Fibroblast of mammary gland (primary cell): ENCODE data around the gene SFT2D3.

Source experiments
- DNase-seq: peaks from one replicate; pipeline ENCODE4 v3.0.0-alpha.2; 2010; ENCODE audit warnings: low read depth
- H3K4me3 ChIP-seq: 2 replicates; pipeline ENCODE4 v1.5.1; 2011; ENCODE audit warnings: low read depth, mild to moderate bottlenecking, low read length, moderate library complexity; ENCODE audit not compliant: control insufficient read depth
- TF ChIP-seq, protein P1 (sequence below): conservative IDR thresholded peaks from 2 replicates; pipeline ENCODE4 v1.5.1; 2011; ENCODE audit warnings: low read depth, low read length, inconsistent platforms; ENCODE audit not compliant: control insufficient read depth, insufficient read depth

The SFT2D3 gene

DNA sequence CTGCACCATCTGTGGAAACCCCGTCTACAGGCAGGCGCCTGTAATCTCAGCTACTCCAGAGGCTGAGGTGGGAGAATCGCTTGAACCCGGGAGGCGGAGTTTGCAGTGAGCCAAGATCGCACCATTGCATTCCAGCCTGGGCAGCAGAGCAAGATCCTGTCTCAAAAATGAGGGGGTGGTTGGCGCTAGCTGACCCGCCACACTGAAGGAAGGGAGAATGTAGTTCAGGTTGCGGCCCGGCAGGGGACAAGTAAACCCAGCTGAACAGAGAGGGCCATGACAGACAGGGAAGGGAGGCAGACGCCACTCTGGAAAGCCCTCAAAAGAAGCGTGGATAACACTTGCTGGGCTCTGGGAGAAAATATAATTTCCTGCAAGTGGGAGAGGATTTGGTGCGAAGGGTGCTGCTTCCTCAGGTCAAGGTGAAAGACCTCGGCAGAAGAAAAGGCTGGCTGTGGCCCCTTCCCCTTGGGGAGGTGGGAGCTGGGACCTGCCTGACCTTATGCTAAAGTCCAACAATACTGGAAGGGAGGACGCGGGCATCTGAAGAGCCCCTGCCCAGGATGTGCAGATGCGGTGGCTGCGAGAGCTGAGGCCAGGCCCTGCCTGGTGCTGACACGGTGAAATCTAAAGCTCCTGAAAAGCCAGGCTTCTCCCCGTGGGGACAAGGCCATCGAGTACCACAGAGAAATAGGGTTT, 3.7 kb upstream of the SFT2D3 start:
- TF ChIP-seq, protein P1, sequence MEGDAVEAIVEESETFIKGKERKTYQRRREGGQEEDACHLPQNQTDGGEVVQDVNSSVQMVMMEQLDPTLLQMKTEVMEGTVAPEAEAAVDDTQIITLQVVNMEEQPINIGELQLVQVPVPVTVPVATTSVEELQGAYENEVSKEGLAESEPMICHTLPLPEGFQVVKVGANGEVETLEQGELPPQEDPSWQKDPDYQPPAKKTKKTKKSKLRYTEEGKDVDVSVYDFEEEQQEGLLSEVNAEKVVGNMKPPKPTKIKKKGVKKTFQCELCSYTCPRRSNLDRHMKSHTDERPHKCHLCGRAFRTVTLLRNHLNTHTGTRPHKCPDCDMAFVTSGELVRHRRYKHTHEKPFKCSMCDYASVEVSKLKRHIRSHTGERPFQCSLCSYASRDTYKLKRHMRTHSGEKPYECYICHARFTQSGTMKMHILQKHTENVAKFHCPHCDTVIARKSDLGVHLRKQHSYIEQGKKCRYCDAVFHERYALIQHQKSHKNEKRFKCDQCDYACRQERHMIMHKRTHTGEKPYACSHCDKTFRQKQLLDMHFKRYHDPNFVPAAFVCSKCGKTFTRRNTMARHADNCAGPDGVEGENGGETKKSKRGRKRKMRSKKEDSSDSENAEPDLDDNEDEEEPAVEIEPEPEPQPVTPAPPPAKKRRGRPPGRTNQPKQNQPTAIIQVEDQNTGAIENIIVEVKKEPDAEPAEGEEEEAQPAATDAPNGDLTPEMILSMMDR: no peak
- H3K4me3 ChIP-seq: no peak overlapping the region
- no peak for DNase-seq

DNA sequence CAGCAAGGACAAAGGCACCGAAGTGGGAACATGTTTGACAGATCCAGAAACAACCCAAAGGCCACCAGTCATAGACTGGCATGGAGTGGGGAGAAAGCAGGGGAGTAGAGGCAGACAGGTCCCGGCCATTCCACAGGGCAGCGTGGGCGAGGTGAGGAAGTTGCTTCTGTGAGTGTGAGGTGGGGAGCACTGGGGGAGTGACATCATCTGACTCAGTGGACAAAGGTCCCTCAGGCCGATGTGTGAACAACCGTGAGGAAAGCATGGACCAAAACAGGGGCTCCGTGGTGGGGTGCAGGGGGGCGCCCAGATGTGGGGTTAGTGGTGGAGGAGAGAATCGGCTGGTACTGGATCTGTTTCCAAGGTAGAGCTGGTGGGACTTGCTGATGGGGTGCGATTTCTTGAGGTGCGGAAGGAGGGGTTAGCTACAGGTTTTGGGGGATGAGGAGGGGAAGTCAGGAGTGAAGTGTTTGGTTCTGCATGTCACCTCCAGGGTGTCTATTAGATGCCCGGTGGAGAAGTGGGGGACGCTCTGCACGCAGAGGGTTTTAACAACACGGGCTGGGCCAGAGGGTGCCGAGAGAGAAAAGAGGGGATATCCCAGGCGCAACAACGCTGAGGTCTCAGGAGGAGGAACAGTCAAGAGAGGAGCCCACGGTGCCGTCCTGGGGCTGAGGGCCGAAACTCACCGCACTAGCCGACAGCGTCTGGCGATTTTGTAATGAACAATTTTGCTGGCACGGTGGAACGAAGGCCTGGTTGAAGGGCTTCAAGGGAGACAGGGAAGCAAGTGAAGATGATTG, 2.5 kb upstream of the SFT2D3 start:
- no peak for DNase-seq
- TF ChIP-seq, protein P1: no peak
- H3K4me3 ChIP-seq: no peak overlapping the region

DNA sequence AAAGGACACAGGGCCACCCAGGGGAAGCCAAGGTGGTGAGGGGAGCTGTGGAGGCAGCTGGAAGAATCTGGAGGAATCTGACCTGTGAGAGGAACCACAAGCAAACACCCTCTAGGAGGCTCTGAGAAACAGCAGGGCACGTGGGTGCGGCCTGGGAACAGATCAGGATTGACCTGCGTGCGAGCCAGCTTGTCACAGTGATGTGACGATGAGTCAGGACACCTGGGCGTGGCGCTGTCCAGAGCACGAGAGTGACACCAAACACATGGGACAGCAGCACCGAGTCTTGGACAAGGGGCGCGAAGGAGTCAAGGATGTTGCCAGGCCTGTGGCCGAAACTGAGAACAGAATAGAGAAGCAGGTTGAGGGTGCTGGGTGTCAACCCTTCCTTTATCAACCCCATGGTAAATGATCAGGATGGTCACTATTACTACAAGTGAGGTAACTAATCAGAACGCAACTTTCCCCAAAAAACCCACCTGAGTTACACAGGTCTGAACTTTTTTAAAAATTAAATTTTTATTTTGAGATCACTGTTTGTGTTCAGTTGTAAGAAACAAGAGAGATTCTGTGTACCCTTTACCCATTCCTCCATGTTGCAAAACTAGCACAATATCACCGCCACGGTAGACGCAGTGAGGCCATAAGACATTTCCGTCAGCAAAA, 637 bp upstream of the SFT2D3 start:
- H3K4me3 ChIP-seq: peak overlapping the region; percentile 76
- TF ChIP-seq, protein P1: no peak
- DNase-seq: no peak

DNA sequence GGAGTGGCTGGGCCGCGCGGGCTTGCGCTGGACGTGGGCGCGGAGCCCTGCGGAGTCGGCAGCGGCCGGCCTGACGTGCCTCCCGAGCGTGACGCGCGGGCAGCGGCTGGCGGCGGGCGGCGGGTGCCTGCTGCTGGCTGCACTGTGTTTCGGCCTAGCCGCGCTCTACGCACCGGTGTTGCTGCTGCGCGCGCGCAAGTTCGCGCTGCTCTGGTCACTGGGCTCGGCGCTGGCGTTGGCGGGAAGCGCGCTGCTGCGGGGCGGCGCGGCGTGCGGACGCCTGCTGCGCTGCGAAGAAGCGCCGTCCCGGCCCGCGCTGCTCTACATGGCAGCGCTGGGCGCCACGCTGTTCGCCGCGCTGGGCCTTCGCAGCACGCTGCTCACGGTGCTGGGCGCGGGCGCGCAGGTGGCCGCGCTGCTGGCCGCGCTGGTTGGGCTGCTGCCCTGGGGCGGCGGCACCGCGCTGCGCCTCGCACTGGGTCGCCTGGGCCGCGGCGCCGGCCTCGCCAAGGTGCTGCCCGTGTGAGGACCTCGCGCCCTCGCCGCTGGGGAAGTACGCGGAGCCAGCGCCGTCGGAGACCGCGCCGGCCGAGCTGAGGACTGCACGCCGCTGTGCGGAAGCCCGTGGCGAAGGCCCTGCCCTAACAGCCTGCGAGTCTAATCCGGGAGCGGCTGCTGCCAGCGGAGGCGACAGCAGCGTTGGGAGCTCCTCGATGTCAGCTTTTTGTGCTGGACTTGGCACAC, 526 bp downstream of the SFT2D3 start:
- TF ChIP-seq, protein P1: peak; percentile 2

DNA sequence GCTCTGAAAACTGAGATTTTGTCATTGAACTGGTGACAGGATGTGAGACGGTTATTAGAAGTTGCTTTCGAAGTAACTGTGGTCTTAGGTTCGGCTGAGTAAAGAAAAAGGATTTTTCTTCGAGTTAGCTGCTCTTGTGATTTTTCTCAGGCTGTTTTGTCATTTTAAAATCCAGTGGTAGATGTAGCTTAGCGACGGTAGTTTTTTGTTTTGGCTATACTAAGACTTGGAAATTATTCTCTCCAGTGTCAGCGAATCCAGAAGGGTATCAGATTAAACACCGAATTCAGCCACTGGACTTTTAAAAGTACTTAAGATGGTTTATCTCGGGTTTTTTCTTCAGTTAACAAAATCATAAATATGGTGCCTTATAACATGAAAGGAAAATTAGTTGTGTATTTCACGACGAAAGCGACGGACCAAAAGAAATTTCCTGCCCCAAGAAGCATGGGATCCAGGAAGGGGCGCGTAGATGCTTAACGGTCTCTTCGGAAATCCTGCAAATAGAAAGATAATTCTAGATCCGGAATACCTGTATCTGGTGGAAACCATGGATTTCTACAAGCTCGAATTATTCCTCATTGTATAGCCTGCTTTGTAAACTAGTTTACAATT, 1.2 kb downstream of the SFT2D3 start:
- TF ChIP-seq, protein P1: no peak
- no peak for DNase-seq
- H3K4me3 ChIP-seq: peak overlapping the region; percentile 53

More for the DNA sequence above, 526 bp downstream of the SFT2D3 start:
- peak; percentile 63 for DNase-seq
- H3K4me3 ChIP-seq: peak overlapping the region; percentile 76

DNA sequence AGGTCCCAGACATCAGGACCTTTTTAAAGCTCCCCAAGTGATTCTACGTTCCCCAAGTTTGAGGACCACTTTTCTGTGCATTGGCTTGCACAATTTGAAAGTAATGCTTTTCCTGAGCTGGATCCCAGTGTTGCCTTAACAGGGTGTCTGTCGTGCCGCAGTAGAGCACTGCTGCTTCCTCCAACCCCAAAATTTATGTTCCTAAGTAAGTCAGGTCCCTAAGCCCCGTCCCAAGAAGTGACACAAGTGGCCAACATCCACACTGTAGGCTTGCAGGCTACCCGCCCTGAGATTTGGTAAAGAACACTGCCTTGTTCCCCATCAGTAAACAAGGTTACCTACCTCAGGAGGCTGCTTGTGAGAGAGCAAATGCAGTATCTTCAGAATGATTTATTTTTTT, 2.0 kb downstream of the SFT2D3 start:
- TF ChIP-seq, protein P1: no peak
- DNase-seq: no peak
- no peak overlapping the region for H3K4me3 ChIP-seq
